Stimulated activated CD8-positive, alpha-beta memory T cell treated with anti-CD3 and anti-CD28 coated beads, Interleukin-7, amount 100 ng/mL, for 1 hour (primary cell): ENCODE data around the gene MYO1D.
"Not testable (repeated sequence)": the region's sequence is repeated elsewhere in the genome, so short reads cannot be mapped to it uniquely, and the experiment has no call there.

Experiments used
- DNase-seq, 2 donors: peaks; one replicate each; pipeline ENCODE4 v3.0.0-alpha.2; 2020; ENCODE audit warnings: low read depth in 2 of 2

Gene MYO1D

DNA sequence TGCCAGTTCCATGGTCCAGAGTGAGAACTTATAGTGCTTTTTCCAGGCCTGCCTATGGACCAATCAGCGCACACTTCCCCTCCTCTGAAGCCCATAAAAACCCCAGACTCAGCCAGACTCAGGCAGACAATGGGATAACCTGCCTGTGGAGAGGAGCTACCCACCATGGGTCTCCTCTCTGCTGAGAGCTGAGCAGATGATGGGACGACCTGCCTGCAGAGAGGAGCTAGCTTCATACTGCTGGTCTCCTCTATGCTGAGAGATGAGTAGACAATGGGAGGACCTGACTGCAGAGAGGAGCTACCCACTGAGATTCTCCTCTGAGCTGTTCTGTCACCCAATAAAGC is 144.7 kb downstream of the MYO1D start:
- no peak for DNase-seq

DNA sequence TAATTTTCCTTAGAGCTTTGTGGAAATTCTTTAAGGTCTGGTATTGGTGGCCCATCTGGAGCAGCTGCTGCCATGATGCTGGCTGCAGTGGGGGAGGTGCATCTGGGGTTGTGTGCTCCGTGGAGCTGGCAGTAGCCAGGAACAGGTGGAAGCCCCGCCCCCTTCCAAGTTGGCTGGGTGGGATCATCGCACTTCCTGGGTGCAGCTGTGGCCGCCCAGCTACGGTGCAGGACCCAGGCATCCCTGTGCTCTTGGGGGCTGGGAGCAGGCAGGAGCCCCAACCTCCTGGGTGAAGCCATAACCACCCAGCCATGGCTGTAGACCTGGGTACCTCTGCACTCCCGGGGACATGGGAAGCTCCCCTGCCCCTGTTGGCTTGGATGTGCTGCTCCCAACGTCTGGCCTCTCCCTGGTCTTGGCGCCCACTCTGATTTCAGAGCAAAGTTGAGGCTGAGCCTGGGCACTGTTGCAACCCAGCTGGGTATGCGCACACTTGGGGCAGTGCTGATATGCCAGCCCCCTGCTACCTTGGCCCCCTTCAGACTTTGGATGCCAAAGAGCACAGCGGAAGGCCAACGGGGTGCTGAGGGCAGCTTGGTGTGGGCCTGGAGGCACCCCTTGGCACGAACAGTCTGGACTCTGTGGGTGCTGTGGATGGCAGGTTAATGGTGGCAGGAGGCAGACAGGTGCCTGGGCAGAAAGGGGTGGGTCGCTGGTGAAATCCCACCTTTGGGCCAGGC is 145.2 kb downstream of the MYO1D start:
- no peak for DNase-seq

DNA sequence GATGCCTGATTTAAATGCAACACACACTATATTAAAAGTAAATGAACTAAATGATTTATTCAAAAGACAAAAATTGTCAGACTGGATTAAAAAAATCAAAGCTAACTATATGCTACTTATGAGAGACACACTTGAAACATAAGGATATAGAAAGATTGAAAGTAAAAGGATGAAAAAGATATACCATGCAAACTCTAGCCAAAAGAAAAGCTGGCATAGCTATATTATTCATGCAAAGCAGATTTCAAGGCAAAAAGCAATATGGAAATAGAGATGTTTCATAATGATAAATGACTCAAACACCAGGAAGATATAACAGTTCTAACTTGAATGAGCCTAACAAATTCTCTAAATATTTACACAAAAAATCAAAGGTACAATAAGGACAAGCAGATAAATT is 149.2 kb downstream of the MYO1D start:
- no peak for DNase-seq

DNA sequence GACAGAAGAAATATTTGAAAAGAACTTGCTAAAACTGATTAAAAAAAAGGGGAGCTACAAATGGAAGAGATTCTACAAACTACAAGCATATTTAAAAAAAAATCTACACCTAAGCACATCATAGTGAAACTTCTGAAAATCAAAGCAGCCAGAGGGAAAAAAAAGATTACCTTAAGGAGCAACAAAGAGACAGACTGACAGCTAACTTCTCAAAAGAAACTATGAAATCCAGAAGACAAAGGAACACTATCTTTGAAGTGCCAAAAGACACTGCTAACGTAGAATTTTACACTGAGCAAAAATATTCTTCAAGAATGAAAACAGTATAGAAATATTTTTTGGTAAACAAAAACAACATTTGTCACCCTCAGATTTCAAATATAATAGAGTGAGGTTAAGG is 151.2 kb downstream of the MYO1D start:
- no peak for DNase-seq

DNA sequence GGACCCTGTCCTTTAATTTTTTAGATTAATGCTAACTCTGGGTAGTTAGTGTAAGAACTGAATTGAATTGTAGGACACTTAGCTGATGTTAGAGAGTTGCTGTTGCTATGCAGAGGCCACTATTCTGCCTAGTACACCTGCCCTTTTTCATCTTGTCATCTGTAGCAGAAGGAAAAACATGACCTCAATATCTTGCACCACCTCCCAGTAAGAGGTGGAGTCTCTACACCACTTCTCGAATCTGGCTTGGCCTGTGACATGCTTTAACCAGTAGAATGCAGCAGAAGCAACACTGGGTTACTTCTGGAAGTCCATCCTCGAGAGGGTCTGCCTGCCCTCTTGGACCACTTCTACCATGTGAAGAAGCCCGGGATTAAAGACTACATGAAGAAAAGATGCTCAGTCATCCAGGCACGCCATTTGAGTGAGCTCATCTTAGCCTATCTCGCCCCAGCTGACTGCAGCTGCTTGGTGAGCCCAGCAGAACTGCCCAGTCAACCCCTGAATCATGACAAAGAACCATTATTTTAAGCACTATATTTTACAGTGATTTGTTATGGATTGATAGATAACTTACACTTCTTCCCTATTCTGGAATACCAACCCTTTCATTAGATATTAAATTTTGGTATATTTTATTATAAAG is 153.5 kb downstream of the MYO1D start:
- no peak for DNase-seq

DNA sequence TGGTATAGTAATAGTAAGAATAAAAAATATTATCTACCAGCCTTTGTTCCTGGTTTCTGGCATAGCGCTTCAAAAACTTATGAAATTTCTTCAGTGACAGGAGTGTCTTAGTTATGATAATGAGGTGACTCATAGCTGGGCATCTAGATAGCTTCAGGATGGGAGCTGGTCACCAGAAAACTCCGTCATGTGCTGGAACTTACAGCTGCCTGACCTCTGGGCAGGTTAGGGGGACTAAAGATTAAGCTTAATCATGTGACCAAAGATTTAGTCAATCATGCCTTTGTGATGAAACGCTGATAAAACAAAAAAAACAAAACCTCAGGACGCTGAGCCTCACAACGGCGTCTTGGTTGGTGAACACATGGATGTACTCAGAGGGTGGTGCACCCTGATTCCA is 154.2 kb downstream of the MYO1D start:
- DNase-seq = no peak

DNA sequence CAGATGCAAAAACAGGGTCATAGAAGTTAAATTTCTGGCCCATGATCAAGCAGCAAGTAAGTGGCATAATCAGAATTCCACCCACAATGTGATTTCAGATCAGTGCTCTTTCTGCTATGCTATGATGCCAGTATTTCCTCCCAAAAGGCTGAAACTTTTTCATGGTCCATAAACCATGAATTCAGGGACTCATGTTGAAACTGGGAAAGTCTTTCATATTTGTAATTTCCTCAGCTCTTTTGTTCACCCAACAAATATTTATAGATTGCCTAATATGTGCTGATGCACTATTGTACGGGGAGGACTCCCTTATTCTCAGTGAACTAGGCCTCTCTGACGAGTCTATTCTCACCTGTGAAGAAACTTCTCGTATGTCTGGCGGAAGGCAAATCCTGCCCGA is 156.3 kb downstream of the MYO1D start:
- DNase-seq = no peak

DNA sequence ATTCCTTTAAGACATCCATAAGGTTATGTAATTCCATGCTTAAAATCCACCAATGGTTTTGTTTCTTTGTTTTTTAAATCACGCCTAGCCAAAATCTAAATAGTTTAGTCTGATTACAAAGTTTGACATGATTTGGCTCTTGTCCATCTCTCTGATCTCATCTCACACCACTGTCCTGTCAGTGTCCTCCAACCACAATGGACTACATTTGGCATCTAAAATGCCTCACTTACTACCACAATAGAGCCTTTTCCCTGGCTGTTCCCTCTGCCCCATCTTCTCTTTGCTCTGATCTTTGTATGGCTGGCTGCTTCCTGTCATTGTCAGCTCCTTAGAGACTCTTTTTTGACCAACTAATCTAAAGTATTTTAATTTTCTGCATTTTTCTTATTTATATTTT is 157.2 kb downstream of the MYO1D start:
- DNase-seq = no peak

DNA sequence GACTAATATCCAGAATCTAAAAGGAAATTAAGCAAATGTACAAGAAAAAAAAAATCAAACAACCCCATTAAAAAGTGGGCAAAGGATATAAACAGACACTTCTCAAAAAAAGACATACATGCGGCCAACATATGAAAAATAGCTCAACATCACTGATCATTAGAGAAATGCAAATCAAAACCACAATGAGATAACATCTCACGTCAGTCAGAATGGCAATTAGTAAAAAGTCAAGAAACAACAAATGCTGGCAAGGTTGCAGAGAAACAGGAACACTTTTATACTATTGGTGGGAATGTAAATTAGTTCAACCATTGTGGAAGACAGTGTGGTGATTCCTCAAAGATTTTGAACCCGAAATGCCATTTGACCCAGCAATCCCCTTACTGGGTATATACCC is 162.0 kb downstream of the MYO1D start:
- not testable (repeated sequence) for DNase-seq

DNA sequence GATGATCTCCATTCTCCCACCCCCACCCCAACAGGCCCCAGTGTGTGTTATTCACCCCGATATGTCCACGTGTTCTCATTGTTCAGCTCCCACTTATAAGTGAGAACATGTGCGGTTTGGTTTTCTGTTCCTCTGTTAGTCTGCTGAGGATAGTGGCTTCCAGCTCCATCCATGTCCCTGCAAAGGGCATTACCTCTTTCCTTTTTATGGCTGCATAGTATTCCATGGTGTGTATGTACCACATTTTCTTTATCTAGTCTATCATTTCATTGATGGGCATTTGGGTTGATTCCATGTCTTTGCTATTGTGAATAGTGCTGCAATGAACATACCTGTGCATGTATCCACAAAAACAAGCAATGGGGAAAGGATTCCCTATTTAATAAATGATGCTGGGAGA is 162.7 kb downstream of the MYO1D start:
- not testable (repeated sequence) for DNase-seq

DNA sequence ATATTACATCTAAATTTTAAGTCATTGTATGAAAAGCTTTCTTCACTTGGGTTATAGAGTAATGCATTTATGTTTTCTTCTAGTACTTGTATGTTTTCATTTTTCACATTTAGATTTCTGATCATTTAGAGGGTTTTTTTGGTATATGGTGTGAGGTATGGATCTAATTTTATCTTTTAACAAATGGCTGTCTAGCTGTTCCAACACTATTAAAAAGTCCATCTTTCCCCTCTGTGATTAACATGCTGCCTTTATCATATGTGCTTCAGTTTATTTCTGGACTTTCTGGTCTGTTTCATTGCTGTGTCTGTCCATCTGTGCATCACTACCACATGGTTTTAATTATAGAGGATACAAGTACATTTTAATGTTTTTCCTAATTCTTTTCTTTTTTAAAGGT is 163.8 kb downstream of the MYO1D start:
- DNase-seq = no peak

DNA sequence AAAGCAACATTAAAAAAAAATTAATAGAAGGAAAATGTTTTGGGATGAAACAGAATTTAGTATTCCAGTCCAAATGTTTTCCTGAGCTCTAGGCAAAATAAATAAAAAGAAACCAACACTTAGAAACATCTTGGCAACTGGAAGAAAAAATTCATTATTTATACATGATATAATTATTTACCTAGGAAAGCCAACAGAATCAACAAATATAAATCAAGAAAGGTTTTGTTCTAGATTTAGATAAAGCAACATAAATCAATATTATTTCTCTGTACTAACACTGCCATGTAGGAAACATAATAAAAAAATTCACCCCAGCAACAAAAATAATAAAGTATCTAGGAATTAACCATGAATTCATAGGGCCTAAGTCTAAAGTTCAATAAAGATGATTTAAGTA is 167.4 kb downstream of the MYO1D start:
- DNase-seq = no peak

DNA sequence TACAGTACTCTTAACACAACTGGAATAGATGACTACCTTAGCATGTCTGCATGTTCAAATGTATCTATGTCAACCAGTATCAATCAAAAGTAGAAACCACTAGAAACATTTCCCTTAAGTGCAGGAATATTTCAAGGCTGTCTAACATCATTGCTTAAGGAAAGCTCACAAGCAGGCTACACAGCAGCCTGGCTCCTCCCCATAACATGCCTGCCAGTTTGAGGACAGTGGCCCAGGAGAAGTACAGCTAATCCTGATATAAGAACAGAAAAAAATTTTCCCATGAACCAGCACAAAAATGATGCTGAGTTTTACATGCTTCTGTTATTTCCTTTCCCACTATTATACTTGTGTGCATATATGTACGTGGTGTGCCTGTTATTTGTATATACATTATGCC is 175.1 kb downstream of the MYO1D start:
- no peak for DNase-seq

DNA sequence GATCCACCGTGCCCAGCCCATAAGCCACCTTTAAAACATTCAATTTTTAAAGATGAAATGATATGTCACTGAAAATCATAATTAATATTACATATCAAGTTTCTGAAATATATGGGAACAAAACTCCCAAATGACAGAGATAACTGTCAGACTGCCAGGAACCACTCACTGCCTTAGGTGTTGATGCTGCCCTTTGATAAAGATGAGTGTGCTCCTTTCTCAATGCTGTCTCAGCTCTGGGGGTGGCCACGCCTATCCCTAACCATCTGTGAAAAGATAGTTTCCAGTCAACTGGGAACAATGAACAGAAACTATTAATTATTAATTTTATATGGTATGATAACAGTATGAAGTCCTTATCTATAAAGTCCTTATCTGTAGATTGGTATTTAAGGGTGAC is 177.7 kb downstream of the MYO1D start:
- no peak for DNase-seq

DNA sequence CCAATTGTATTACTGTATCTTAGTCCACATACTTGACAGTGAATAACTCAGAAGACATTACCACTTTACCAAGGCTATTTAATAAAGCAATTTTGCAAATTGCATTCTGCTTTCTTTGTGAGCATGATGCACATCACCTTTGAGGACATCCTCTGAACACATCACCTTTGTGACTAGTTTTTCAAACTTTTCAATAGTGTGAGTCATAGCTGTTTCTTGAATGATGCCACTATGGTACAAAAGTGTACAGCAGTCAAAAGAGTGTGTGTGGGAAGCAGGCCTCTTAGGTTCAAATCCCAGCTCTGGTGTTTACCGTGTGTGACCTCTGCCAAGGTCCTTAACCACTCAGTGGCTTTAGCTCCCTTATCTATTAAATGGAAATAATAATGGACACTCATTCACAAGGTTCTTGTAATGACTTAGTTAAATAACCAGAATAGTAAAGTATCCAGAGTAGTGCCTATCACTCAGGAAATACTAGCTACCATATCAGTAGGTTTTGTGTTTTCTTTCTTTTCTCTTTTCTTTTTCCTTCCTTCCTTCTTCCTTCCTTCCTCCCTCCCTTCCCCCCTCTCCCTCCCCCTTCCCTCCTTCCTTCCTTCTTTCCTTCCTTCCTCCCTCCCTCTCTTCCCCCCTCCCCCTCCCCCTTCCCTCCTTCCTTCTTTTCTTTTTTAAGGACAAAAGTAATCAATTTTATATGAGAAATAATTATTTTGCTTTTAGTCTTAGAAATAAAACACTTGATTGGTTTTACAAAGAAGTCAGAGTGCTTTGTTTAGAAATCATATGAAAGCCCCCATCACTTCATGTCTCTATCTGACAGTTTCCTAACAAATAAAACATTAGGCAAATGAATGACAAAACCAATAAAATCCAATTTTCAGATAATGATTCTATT is 178.9 kb downstream of the MYO1D start:
- DNase-seq = no peak

DNA sequence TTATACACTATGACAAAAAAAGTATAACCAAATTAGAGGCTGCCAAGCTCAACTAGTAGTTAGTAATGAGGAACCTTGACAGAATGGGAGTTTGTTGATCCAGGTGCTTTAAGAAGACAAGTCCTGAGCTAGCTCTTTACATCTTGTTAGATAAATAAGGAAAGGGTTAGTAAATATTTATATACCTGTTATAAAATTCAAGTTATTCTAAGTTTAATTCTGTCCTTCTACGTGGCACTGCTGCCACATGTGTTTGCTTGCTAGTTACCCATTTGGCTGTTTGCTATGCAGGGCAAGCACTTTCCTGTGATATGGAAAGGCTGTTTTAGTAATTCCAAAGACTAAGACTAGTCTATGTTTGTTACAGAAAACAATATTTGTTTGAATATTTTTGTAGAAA is 180.5 kb downstream of the MYO1D start:
- no peak for DNase-seq

DNA sequence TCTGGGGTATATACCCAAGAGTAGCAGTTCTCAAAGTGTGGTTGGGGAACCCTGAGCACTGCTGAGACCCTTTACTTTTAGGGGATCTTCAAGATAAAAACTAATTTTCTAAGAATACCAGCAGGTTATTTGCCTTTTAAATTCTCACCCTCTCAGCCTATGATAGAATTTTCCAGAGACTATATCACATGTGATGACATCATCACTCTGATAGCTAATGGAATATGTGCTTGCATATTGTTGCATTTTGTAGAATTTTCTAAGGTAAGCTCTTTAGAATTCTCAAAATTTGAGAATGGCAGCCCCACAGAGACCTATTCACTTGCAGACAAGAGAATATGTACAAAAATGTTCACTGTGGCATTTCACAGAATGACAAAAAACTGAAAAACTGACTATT is 181.1 kb downstream of the MYO1D start:
- DNase-seq = no peak

DNA sequence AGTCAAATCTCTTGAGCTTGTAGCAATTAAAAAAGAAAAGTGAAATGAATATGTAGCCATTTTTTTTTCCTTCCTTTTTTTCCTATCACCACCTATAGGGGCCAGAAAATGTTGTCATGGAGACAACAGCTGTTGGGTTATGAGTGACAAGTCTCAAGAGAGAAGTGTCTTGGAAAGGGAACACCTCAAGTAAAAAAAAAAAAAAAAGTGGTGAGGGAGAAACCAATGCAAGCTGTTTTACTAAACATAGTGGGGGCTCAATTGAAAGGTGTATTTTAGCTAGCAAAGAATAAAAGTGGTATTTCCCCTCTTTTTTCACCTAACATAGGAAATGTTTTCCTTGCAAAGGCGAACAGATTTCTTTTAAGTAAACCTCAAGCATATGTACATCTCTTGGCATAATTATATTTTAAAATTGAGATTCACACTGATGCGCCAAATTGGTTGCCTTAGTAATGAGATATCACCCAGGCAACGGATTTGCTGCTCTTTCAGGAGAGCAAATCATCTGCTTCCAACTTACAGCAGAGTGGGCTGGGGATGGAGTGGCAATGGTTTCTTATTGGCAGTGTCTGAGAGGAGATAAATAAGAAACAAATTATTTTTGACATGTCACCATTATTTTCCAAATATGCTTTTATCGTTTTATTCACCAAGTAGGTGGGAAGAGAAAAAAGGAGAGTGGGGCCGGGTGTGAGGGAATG is 183.6 kb downstream of the MYO1D start:
- DNase-seq = no peak

DNA sequence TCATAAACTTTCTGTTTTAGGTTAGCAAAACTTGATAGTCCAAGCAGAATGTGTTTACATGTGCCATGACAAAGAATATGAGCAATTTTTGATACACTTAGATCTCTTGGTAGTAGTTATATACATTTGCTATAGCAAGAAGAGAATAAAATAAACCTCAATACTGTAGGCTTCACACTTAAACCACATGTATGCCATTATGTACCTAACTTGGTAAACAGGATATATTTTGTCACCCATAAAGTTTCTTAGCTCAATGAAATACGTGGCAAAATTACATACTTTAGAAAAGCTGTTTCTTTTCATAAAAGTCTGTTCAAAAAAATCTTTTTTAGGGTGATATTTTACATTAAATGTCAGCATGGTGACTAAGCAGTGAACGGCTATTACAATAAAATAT is 184.7 kb downstream of the MYO1D start:
- DNase-seq = no peak

DNA sequence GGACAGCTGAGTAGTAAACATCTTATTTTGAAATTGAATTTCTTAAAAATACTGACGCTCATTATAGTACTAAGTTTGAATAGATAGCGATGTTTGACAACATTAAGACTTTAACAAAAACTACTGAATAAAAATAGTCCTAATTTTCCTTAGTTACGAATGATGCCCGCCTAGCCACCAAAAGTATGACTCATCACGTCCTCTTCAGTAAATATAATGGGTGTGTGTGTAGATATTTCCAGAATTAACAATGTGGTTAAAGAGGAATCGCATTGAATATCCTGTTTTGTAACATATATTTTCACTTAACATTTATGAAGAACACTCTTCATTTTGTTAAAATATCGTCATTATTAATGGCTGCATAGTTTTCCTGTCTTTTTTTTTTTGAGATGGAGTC is 187.6 kb downstream of the MYO1D start:
- no peak for DNase-seq

DNA sequence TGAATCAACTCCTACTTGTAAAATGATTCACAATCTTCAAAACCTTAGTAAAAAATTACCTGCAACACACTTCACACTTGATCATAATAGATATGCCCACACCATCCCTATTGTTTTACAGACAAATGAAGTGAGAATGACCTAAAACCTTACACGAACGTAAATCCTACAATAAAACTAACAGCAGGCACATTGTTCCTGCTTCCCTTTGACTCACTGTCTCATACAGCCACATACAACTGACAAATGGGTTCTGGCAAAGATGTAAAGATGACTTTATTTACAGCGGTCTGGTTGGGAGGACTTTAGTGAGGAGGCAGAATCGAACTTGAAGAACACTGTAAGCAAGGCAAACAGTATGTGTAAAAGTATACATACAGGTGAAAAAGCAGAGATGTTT is 188.7 kb downstream of the MYO1D start:
- no peak for DNase-seq
